ENCODE data around the gene USP40. TPM values are rescaled to one million over a fixed set of nuclear protein-coding genes. Genes with fewer than 3 reads are reported as not detected.

USP40 gene
- polyA plus RNA-seq, 3 donors: 4.0 to 13.5 (median 5.1) TPM

DNA sequence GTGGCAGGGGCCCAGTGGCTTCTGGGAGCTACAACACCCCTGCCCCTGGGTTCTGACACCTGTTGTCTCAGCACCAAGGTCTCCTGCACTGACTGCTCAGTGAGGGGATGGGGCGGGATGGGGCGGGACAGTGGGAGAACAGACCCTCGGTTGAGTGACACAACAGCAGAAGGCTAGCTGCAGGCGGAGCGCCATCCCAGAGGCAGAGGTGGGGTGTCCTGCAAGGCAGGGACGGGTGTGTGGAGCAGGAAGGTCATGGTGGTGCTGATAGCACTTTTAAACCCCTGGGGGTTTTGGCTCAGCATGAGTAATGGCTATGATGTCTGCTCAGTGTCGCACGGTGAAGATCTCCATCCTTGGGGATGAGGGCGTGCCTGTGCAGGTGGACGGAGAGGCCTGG lies 107.2 kb downstream of the USP40 start:
- Histone ChIP-seq H3K4me1 (ENCODE audit: control insufficient read depth in 1 of 2, insufficient read depth in 2 of 2, low read length in 2 of 2) (no peaks in the 10 kb centered on the region), H3K27ac (ENCODE audit: low read depth in 1 of 2, low read length in 2 of 2) (no peak overlapping the region), H2AFZ (ENCODE audit: insufficient read depth, low read depth, low read length, poor library complexity, severe bottlenecking) (no peak overlapping the region), H3K36me3 (replicated peaks in 1 of 2; ENCODE audit: control insufficient read depth in 1 of 2, insufficient read depth in 2 of 2, low read length in 2 of 2) (peaks cover 98 to 100% of the 10 kb centered on the region in 2 donors), H4K20me1 (ENCODE audit: insufficient read depth, low read length) (peaks cover 13% of the 10 kb centered on the region), H3K27me3 (ENCODE audit: control insufficient read depth in 2 of 2, insufficient read depth in 2 of 2, low read length in 2 of 2) (no peaks in the 10 kb centered on the region), H3K4me3 (replicated peaks in 1 of 3; ENCODE audit: low read depth in 2 of 3, low read length in 3 of 3) (no peak overlapping the region), H3K79me2 (ENCODE audit: insufficient read depth, low read length) (no peaks in the 10 kb centered on the region), H3K4me2 (replicated peaks; ENCODE audit: extremely low read depth, low read length, poor library complexity, severe bottlenecking) (no peak overlapping the region), H3K9me3 (replicated peaks in 1 of 2; ENCODE audit: control insufficient read depth in 1 of 2, insufficient read depth in 1 of 2, low read length in 2 of 2) (no peaks in the 10 kb centered on the region), H3K9ac (ENCODE audit: insufficient read depth, low read length, poor library complexity, severe bottlenecking) (no peak overlapping the region)
- Mint-ChIP-seq H3K36me3 (peaks cover 94 to 100% of the 10 kb centered on the region in 2 donors), H3K27ac (peak overlapping the region in 1 of 7 donors; percentile 50), H3K9me3 (no peaks in the 10 kb centered on the region), H3K4me1 (no peaks in the 10 kb centered on the region), H3K4me3 (no peak overlapping the region), H3K27me3 (ENCODE audit: low read depth in 3 of 3) (peaks cover 0 to 2% (median 0%) of the 10 kb centered on the region in 3 donors)
- TF ChIP-seq, protein P1, sequence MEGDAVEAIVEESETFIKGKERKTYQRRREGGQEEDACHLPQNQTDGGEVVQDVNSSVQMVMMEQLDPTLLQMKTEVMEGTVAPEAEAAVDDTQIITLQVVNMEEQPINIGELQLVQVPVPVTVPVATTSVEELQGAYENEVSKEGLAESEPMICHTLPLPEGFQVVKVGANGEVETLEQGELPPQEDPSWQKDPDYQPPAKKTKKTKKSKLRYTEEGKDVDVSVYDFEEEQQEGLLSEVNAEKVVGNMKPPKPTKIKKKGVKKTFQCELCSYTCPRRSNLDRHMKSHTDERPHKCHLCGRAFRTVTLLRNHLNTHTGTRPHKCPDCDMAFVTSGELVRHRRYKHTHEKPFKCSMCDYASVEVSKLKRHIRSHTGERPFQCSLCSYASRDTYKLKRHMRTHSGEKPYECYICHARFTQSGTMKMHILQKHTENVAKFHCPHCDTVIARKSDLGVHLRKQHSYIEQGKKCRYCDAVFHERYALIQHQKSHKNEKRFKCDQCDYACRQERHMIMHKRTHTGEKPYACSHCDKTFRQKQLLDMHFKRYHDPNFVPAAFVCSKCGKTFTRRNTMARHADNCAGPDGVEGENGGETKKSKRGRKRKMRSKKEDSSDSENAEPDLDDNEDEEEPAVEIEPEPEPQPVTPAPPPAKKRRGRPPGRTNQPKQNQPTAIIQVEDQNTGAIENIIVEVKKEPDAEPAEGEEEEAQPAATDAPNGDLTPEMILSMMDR (IDR thresholded peaks at IDR 0.05): no peak
- 100% methylated on average over 10 of the region's 10 CpGs for WGBS (ENCODE audit: insufficient coverage)
- no peak for DNase-seq
- intact Hi-C loops (cut with micrococcal nuclease): no loop called here

- Mint-ChIP-seq H3K27ac (peak overlapping the region in 2 of 7 donors; percentile 50 to 51), H3K36me3 (peaks cover 93 to 100% of the 10 kb centered on the region in 2 donors)
- WGBS (ENCODE audit: insufficient coverage): 96% methylated on average over 7 of the region's 8 CpGs
Observed at GRCh38 chr2:233458826-233459225, 107.8 kb downstream of the USP40 start.

More at GRCh38 chr2:233458826-233459225, 107.8 kb downstream of the USP40 start:
- Histone ChIP-seq H3K27me3 (ENCODE audit: control insufficient read depth in 2 of 2, insufficient read depth in 2 of 2, low read length in 2 of 2) (no peaks in the 10 kb centered on the region), H3K27ac (ENCODE audit: low read depth in 1 of 2, low read length in 2 of 2) (no peak overlapping the region), H4K20me1 (ENCODE audit: insufficient read depth, low read length) (peaks cover 9% of the 10 kb centered on the region), H3K4me1 (ENCODE audit: control insufficient read depth in 1 of 2, insufficient read depth in 2 of 2, low read length in 2 of 2) (no peaks in the 10 kb centered on the region), H3K36me3 (replicated peaks in 1 of 2; ENCODE audit: control insufficient read depth in 1 of 2, insufficient read depth in 2 of 2, low read length in 2 of 2) (peaks cover 97 to 100% of the 10 kb centered on the region in 2 donors), H2AFZ (ENCODE audit: insufficient read depth, low read depth, low read length, poor library complexity, severe bottlenecking) (no peak overlapping the region), H3K79me2 (ENCODE audit: insufficient read depth, low read length) (no peaks in the 10 kb centered on the region), H3K4me2 (replicated peaks; ENCODE audit: extremely low read depth, low read length, poor library complexity, severe bottlenecking) (no peak overlapping the region), H3K9ac (ENCODE audit: insufficient read depth, low read length, poor library complexity, severe bottlenecking) (no peak overlapping the region), H3K9me3 (replicated peaks in 1 of 2; ENCODE audit: control insufficient read depth in 1 of 2, insufficient read depth in 1 of 2, low read length in 2 of 2) (no peaks in the 10 kb centered on the region), H3K4me3 (replicated peaks in 1 of 3; ENCODE audit: low read depth in 2 of 3, low read length in 3 of 3) (no peak overlapping the region)
- H3K9me3 Mint-ChIP-seq: no peaks in the 10 kb centered on the region
- TF ChIP-seq, protein P1 (IDR thresholded peaks at IDR 0.05): no peak
- no peak overlapping the region for H3K4me3 Mint-ChIP-seq
- H3K27me3 Mint-ChIP-seq (ENCODE audit: low read depth in 3 of 3): peaks cover 0 to 2% (median 0%) of the 10 kb centered on the region in 3 donors
- H3K4me1 Mint-ChIP-seq: no peaks in the 10 kb centered on the region
- no peak for DNase-seq
- intact Hi-C loops (cut with micrococcal nuclease): no loop called here
